ENCODE data around the gene RGS9. TPM values are rescaled to one million over a fixed set of nuclear protein-coding genes. Genes with fewer than 3 reads are reported as not detected.

Gene RGS9
- total RNA-seq, 1 donor from 2014 or later = 7.9 TPM

- no peak for TF ChIP-seq CTCF (IDR thresholded peaks at IDR 0.05)
- no peaks in the 10 kb centered on the region for H3K27me3 ChIP-seq (ENCODE audit: low read depth)
- no peak overlapping the region for H3K4me3 ChIP-seq
- no peaks in the 10 kb centered on the region for H3K4me1 ChIP-seq
- intact Hi-C loops (cut with DNase I) = no loop called here
- H3K27ac ChIP-seq = no peak overlapping the region
- H3K9me3 ChIP-seq = no peaks in the 10 kb centered on the region
- ATAC-seq (no peak), DNase-seq (no peak)
- H3K36me3 ChIP-seq = no peaks in the 10 kb centered on the region
Measured at GRCh38 chr17:65158622-65159021, 21.5 kb downstream of the RGS9 start.

- ATAC-seq (no peak), DNase-seq (no peak)
- H3K4me3 ChIP-seq = no peak overlapping the region
- H3K27ac ChIP-seq = no peak overlapping the region
- H3K27me3 ChIP-seq (ENCODE audit: low read depth) = no peaks in the 10 kb centered on the region
- no peaks in the 10 kb centered on the region for H3K9me3 ChIP-seq
- intact Hi-C loops (cut with DNase I) = no loop called here
- H3K36me3 ChIP-seq = no peaks in the 10 kb centered on the region
- no peak for TF ChIP-seq CTCF (IDR thresholded peaks at IDR 0.05)
- no peaks in the 10 kb centered on the region for H3K4me1 ChIP-seq
Measured at GRCh38 chr17:65160516-65160915, 23.3 kb downstream of the RGS9 start.

GRCh38 chr17:65163990-65164495 lies 26.9 kb downstream of the RGS9 start:
- DNase-seq (no peak), ATAC-seq (peak in 1 of 2 donors; percentile 32)
- Histone ChIP-seq H3K9me3 (no peaks in the 10 kb centered on the region), H3K4me3 (no peak overlapping the region), H3K27ac (no peak overlapping the region), H3K36me3 (no peaks in the 10 kb centered on the region), H3K4me1 (no peaks in the 10 kb centered on the region), H3K27me3 (ENCODE audit: low read depth) (no peaks in the 10 kb centered on the region)
- TF ChIP-seq CTCF (IDR thresholded peaks at IDR 0.05) = no peak
- intact Hi-C loops (cut with DNase I) = no loop called here

- DNase-seq (no peak), ATAC-seq (no peak)
- no peaks in the 10 kb centered on the region for H3K9me3 ChIP-seq
- H3K4me1 ChIP-seq = peaks cover 15% of the 10 kb centered on the region
- no peak for TF ChIP-seq CTCF (IDR thresholded peaks at IDR 0.05)
- H3K36me3 ChIP-seq = no peaks in the 10 kb centered on the region
- no peaks in the 10 kb centered on the region for H3K27me3 ChIP-seq (ENCODE audit: low read depth)
- no peak overlapping the region for H3K4me3 ChIP-seq
- H3K27ac ChIP-seq = no peak overlapping the region
- intact Hi-C loops (cut with DNase I) = no loop called here
Measured at GRCh38 chr17:65166787-65167186, 29.6 kb downstream of the RGS9 start.

- no peak for DNase-seq
- H3K27ac ChIP-seq = no peak overlapping the region
Measured at GRCh38 chr17:65167566-65167965, 30.4 kb downstream of the RGS9 start.

More at GRCh38 chr17:65167566-65167965, 30.4 kb downstream of the RGS9 start:
- no peaks in the 10 kb centered on the region for H3K9me3 ChIP-seq
- H3K4me3 ChIP-seq = no peak overlapping the region
- no peaks in the 10 kb centered on the region for H3K36me3 ChIP-seq
- intact Hi-C loops (cut with DNase I) = no loop called here
- no peak for ATAC-seq
- H3K27me3 ChIP-seq (ENCODE audit: low read depth) = no peaks in the 10 kb centered on the region
- H3K4me1 ChIP-seq = peaks cover 20% of the 10 kb centered on the region
- no peak for TF ChIP-seq CTCF (IDR thresholded peaks at IDR 0.05)

Data from lower lobe of right lung (tissue), 2 donors.